HCT116 (cell line): Measurements from ENCODE around the gene RP9. TPM values are rescaled to one million over a fixed set of nuclear protein-coding genes. Genes with fewer than 3 reads are reported as not detected.
A peak's percentile ranks its signal among the peaks of the same experiment; 100 is the strongest.

ENCODE experiments used
- ATAC-seq: fragments of 200-7000 bp; cut with Tn5 transposase; 2 replicates; pipeline ENCODE4 v1.9.1; 2020; ENCODE audit warnings: mild to moderate bottlenecking, moderate library complexity
- BruUV-seq: library from RNA; stranded (reverse); fragments of 400-500 nt; replicated peaks from 2 replicates; lab custom pipeline; 2021; lab: Mats Ljungman, UMichigan
- CTCF ChIA-PET: fragments of 300-600 bp; sonication (Branson Sonifier 250); formaldehyde crosslinking; loops from one replicate; lab custom pipeline; 2021; ENCODE audit warnings: antibody characterized with exemption; lab: Charles Lee
- POLR2A ChIA-PET: fragments of 300-600, 350-600 bp; sonication (Branson Sonifier 250); formaldehyde crosslinking; loops from one replicate; lab custom pipeline; 2021; ENCODE audit warnings: antibody characterized with exemption; lab: Charles Lee
- RAD21 ChIA-PET, 2 experiments: fragments of 300-600 bp; sonication (Branson Sonifier 250); formaldehyde crosslinking; loops; one replicate each; lab custom pipeline; 2023; ENCODE audit warnings: low total read pairs in 2 of 2; ENCODE audit not compliant: uncharacterized antibody in 2 of 2, unreplicated experiment in 2 of 2, low non-redundant PET in 1 of 2; lab: Charles Lee
- DNase-seq: peaks from one replicate; pipeline ENCODE4 v3.0.0-alpha.2; 2010; ENCODE audit warnings: low read depth, low spot score
- H2AFZ ChIP-seq: fragments of 200-600 bp; shearing (Covaris generic), sonication (generic); 2 replicates; pipeline ENCODE4 v1.6.1; 2017; ENCODE audit warnings: low read depth, mixed run types, mixed read lengths, antibody characterized with exemption, low read length; ENCODE audit not compliant: poor library complexity, severe bottlenecking
- H3K27ac ChIP-seq: 2 replicates; pipeline ENCODE4 v1.5.1; 2012; ENCODE audit warnings: low read depth, low read length
- H3K27me3 ChIP-seq: fragments of 200-600 bp; sonication (generic); 2 replicates; pipeline ENCODE4 v1.6.1; 2016; ENCODE audit warnings: mixed run types, low read length, mixed read lengths; ENCODE audit not compliant: insufficient read depth
- H3K36me3 ChIP-seq, 2 experiments: fragments of 200-500 bp in 1 of 2; fragments of 200-600 bp in 1 of 2; sonication (Bioruptor generic) in 1 of 2; sonication (generic) in 1 of 2; 2 replicates each; pipeline versions ENCODE4 v1.5.1 to v1.6.1; 2014 to 2016; ENCODE audit warnings: low read length in 2 of 2, inconsistent platforms in 1 of 2, mixed read lengths in 1 of 2, mixed run types in 1 of 2; ENCODE audit not compliant: insufficient read depth in 2 of 2, control insufficient read depth in 1 of 2
- H3K4me1 ChIP-seq, 2 experiments: fragments of 200-600 bp in 1 of 2; sonication (generic) in 1 of 2; 2 replicates each; pipeline versions ENCODE4 v1.5.1 to v1.6.1; 2012 to 2017; ENCODE audit warnings: low read length in 2 of 2, inconsistent platforms in 1 of 2, mild to moderate bottlenecking in 1 of 2, mixed read lengths in 1 of 2, mixed run types in 1 of 2, moderate library complexity in 1 of 2; ENCODE audit not compliant: insufficient read depth in 2 of 2, control insufficient read depth in 1 of 2
- H3K4me2 ChIP-seq: fragments of 200-600 bp; sonication (generic); 2 replicates; pipeline ENCODE4 v1.6.1; 2017; ENCODE audit warnings: mixed run types, low read length, mixed read lengths
- H3K4me3 ChIP-seq, 2 experiments: fragments of 200-600 bp in 1 of 2; sonication (generic) in 1 of 2; replicated peaks in 1 of 2; 2 replicates each; pipeline ENCODE4 v1.5.1; 2011 to 2016; ENCODE audit warnings: low read length in 2 of 2, control low read depth in 1 of 2, low read depth in 1 of 2, mild to moderate bottlenecking in 1 of 2, mixed read lengths in 1 of 2, mixed run types in 1 of 2
- H3K79me2 ChIP-seq: fragments of 200-600 bp; sonication (generic); 2 replicates; pipeline ENCODE4 v1.6.1; 2017; ENCODE audit warnings: mild to moderate bottlenecking, mixed run types, low read length, moderate library complexity, mixed read lengths; ENCODE audit not compliant: insufficient read depth
- H3K9ac ChIP-seq: fragments of 200-600 bp; sonication (generic); 2 replicates; pipeline ENCODE4 v1.6.1; 2016; ENCODE audit warnings: low read length, mixed read lengths
- H3K9me2 ChIP-seq: fragments of 200-600 bp; sonication (generic), shearing (Covaris generic); 2 replicates; pipeline ENCODE4 v1.6.1; 2017; ENCODE audit warnings: mixed run types, mild to moderate bottlenecking, moderate library complexity; ENCODE audit not compliant: insufficient read depth
- H3K9me3 ChIP-seq, 2 experiments: fragments of 200-500 bp in 1 of 2; fragments of 200-600 bp in 1 of 2; sonication (Bioruptor generic) in 1 of 2; sonication (generic) in 1 of 2; 2 replicates each; pipeline ENCODE4 v1.6.1; 2014 to 2017; ENCODE audit warnings: low read length in 2 of 2, mixed read lengths in 2 of 2, inconsistent platforms in 1 of 2, low read depth in 1 of 2, mild to moderate bottlenecking in 1 of 2, mixed run types in 1 of 2, moderate library complexity in 1 of 2; ENCODE audit not compliant: control insufficient read depth in 1 of 2, insufficient read depth in 1 of 2
- H4K20me1 ChIP-seq: fragments of 200-600 bp; sonication (generic), shearing (Covaris generic); 2 replicates; pipeline ENCODE4 v1.6.1; 2017; ENCODE audit warnings: mixed run types, mild to moderate bottlenecking, moderate library complexity; ENCODE audit not compliant: insufficient read depth
- CBX3 ChIP-seq: IDR thresholded peaks from 2 replicates; pipeline ENCODE4 v1.6.1; 2012; ENCODE audit warnings: low read depth
- CEBPB ChIP-seq: IDR thresholded peaks from 2 replicates; pipeline ENCODE4 v1.6.1; 2012; ENCODE audit warnings: low read depth
- ELF1 ChIP-seq: IDR thresholded peaks from 2 replicates; pipeline ENCODE4 v1.6.1; 2012; ENCODE audit warnings: low read depth, borderline replicate concordance
- EZH2phosphoT487 ChIP-seq: fragments of 200-600 bp; IDR thresholded peaks from 2 replicates; pipeline ENCODE4 v1.6.1; 2018; ENCODE audit warnings: antibody characterized with exemption, borderline replicate concordance
- FOSL1 ChIP-seq: IDR thresholded peaks from 2 replicates; pipeline ENCODE4 v1.6.1; 2012; ENCODE audit warnings: low read depth
- JUND ChIP-seq: IDR thresholded peaks from 2 replicates; pipeline ENCODE4 v1.6.1; 2012
- POLR2A ChIP-seq: IDR thresholded peaks from 2 replicates; pipeline ENCODE4 v1.7.0; 2011; ENCODE audit warnings: borderline replicate concordance; ENCODE audit not compliant: insufficient read depth, insufficient read length; ENCODE audit errors: extremely low read depth
- POLR2AphosphoS5 ChIP-seq: IDR thresholded peaks from 2 replicates; pipeline ENCODE4 v1.6.1; 2011; ENCODE audit warnings: mild to moderate bottlenecking, low read depth, low read length, moderate library complexity
- RAD21 ChIP-seq: IDR thresholded peaks from 2 replicates; pipeline ENCODE4 v1.6.1; 2012; ENCODE audit warnings: low read depth, mild to moderate bottlenecking
- SIN3A ChIP-seq: IDR thresholded peaks from 2 replicates; pipeline ENCODE4 v1.6.1; 2012; ENCODE audit warnings: low read depth
- SRF ChIP-seq: IDR thresholded peaks from 2 replicates; pipeline ENCODE4 v1.6.1; 2012; ENCODE audit warnings: low read depth
- TCF7L2 ChIP-seq: IDR thresholded peaks from 2 replicates; pipeline ENCODE4 v1.7.0; 2011; ENCODE audit warnings: borderline replicate concordance, inconsistent platforms; ENCODE audit not compliant: insufficient read depth, insufficient read length; ENCODE audit errors: extremely low read depth
- ZBTB33 ChIP-seq: IDR thresholded peaks from 2 replicates; pipeline ENCODE4 v1.6.1; 2011; ENCODE audit warnings: mild to moderate bottlenecking, low read length, moderate library complexity; ENCODE audit not compliant: insufficient replicate concordance; ENCODE audit errors: extremely low read depth
- ZFX ChIP-seq: fragments of 450-650 bp; IDR thresholded peaks from 2 replicates; pipeline ENCODE4 v1.6.1; 2017
- ZNF274 ChIP-seq: fragments of 200-500 bp; sonication (Bioruptor generic); IDR thresholded peaks from 2 replicates; pipeline ENCODE4 v1.6.1; 2014; ENCODE audit warnings: mild to moderate bottlenecking, low read depth, low read length, inconsistent platforms
- intact Hi-C: fragments of 100-400 bp; cut with micrococcal nuclease; formaldehyde crosslinking; loops from 2 replicates; pipeline ENCODE4 v1.10.0; 2022
- total RNA-seq: library from RNA; stranded (reverse); gene quantifications from one replicate; pipeline ENCODE4 v1.2.1, GENCODE V29; 2021; ENCODE audit not compliant: unreplicated experiment
- TF ChIP-seq, protein P1 (sequence below): IDR thresholded peaks from 2 replicates; pipeline ENCODE4 v1.6.1; 2012
- TF ChIP-seq, protein P2 (sequence below): IDR thresholded peaks from 2 replicates; pipeline ENCODE4 v1.6.1; 2012; ENCODE audit warnings: low read depth
- TF ChIP-seq, protein P3 (sequence below), 3 experiments: fragments of 200-600 bp in 1 of 3; sonication (generic) in 1 of 3; IDR thresholded peaks in 2 of 3; conservative IDR thresholded peaks in 1 of 3; 2 replicates each; pipeline ENCODE4 v1.5.1; 2012 to 2017; ENCODE audit warnings: low read depth in 2 of 3, low read length in 2 of 3, antibody characterized with exemption in 1 of 3, borderline replicate concordance in 1 of 3, control low read depth in 1 of 3, mild to moderate bottlenecking in 1 of 3, mixed read lengths in 1 of 3, mixed run types in 1 of 3, moderate library complexity in 1 of 3; ENCODE audit not compliant: insufficient read depth in 1 of 3
- TF ChIP-seq, protein P4 (sequence below): IDR thresholded peaks from 2 replicates; pipeline ENCODE4 v1.6.1; 2012

Gene RP9
- total RNA-seq, 1 experiment from 2014 or later: 14.2 TPM

GRCh38 chr7:33130184-33130583 is 21.0 kb upstream of the RP9 start:
- no peak overlapping the region for H3K27ac ChIP-seq
- POLR2A ChIA-PET: no interaction called here
- no peak for TF ChIP-seq ZBTB33
- TF ChIP-seq SRF: no peak
- TF ChIP-seq CEBPB: no peak
- no peak for TF ChIP-seq RAD21
- TF ChIP-seq, protein P1, sequence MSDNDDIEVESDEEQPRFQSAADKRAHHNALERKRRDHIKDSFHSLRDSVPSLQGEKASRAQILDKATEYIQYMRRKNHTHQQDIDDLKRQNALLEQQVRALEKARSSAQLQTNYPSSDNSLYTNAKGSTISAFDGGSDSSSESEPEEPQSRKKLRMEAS: no peak
- TF ChIP-seq TCF7L2: no peak
- no peak for TF ChIP-seq CBX3
- TF ChIP-seq ELF1: no peak
- TF ChIP-seq, protein P2, sequence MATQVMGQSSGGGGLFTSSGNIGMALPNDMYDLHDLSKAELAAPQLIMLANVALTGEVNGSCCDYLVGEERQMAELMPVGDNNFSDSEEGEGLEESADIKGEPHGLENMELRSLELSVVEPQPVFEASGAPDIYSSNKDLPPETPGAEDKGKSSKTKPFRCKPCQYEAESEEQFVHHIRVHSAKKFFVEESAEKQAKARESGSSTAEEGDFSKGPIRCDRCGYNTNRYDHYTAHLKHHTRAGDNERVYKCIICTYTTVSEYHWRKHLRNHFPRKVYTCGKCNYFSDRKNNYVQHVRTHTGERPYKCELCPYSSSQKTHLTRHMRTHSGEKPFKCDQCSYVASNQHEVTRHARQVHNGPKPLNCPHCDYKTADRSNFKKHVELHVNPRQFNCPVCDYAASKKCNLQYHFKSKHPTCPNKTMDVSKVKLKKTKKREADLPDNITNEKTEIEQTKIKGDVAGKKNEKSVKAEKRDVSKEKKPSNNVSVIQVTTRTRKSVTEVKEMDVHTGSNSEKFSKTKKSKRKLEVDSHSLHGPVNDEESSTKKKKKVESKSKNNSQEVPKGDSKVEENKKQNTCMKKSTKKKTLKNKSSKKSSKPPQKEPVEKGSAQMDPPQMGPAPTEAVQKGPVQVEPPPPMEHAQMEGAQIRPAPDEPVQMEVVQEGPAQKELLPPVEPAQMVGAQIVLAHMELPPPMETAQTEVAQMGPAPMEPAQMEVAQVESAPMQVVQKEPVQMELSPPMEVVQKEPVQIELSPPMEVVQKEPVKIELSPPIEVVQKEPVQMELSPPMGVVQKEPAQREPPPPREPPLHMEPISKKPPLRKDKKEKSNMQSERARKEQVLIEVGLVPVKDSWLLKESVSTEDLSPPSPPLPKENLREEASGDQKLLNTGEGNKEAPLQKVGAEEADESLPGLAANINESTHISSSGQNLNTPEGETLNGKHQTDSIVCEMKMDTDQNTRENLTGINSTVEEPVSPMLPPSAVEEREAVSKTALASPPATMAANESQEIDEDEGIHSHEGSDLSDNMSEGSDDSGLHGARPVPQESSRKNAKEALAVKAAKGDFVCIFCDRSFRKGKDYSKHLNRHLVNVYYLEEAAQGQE: no peak
- TF ChIP-seq ZFX: no peak
- TF ChIP-seq, protein P3, sequence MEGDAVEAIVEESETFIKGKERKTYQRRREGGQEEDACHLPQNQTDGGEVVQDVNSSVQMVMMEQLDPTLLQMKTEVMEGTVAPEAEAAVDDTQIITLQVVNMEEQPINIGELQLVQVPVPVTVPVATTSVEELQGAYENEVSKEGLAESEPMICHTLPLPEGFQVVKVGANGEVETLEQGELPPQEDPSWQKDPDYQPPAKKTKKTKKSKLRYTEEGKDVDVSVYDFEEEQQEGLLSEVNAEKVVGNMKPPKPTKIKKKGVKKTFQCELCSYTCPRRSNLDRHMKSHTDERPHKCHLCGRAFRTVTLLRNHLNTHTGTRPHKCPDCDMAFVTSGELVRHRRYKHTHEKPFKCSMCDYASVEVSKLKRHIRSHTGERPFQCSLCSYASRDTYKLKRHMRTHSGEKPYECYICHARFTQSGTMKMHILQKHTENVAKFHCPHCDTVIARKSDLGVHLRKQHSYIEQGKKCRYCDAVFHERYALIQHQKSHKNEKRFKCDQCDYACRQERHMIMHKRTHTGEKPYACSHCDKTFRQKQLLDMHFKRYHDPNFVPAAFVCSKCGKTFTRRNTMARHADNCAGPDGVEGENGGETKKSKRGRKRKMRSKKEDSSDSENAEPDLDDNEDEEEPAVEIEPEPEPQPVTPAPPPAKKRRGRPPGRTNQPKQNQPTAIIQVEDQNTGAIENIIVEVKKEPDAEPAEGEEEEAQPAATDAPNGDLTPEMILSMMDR (IDR thresholded peaks at IDR 0.05 in 2 of 3, conservative IDR thresholded peaks at IDR 0.05 in 1 of 3; ENCODE audit: borderline replicate concordance in 1 of 3, insufficient read depth in 1 of 3, low read depth in 2 of 3, low read length in 2 of 3): no peak
- TF ChIP-seq JUND: no peak
- TF ChIP-seq, protein P4, sequence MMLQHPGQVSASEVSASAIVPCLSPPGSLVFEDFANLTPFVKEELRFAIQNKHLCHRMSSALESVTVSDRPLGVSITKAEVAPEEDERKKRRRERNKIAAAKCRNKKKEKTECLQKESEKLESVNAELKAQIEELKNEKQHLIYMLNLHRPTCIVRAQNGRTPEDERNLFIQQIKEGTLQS: no peak
- TF ChIP-seq EZH2phosphoT487: no peak
- TF ChIP-seq SIN3A: no peak
- TF ChIP-seq POLR2A: no peak
- TF ChIP-seq POLR2AphosphoS5: no peak
- no peak for TF ChIP-seq ZNF274
- TF ChIP-seq FOSL1: no peak
- H3K36me3 ChIP-seq: no peaks in the 10 kb centered on the region
- no peaks in the 10 kb centered on the region for H3K79me2 ChIP-seq
- no peaks in the 10 kb centered on the region for H3K27me3 ChIP-seq
- RAD21 ChIA-PET: no interaction called here
- H3K4me3 ChIP-seq: peak overlapping the region; percentile 80 to 81
- ATAC-seq (no peak), DNase-seq (no peak)
- peak overlapping the region; percentile 94 for H3K4me2 ChIP-seq
- peak overlapping the region; percentile 49 for H3K9ac ChIP-seq
- H3K9me3 ChIP-seq: no peaks in the 10 kb centered on the region
- CTCF ChIA-PET: no interaction called here
- intact Hi-C loops: no loop called here
- H3K4me1 ChIP-seq: peaks cover 8 to 11% of the 10 kb centered on the region in 2 experiments; a peak in 3 of 4 replicates
- no peaks in the 10 kb centered on the region for H3K9me2 ChIP-seq
- no TSS peak for BruUV-seq
- H4K20me1 ChIP-seq: no peaks in the 10 kb centered on the region
- H2AFZ ChIP-seq: peak overlapping the region; percentile 88
